ENCODE results near the gene TEC. TPM values are rescaled to one million over a fixed set of nuclear protein-coding genes. Genes with fewer than 3 reads are reported as not detected.

The TEC gene
- total RNA-seq, 1 experiment from 2014 or later: 0.67 TPM

DNA sequence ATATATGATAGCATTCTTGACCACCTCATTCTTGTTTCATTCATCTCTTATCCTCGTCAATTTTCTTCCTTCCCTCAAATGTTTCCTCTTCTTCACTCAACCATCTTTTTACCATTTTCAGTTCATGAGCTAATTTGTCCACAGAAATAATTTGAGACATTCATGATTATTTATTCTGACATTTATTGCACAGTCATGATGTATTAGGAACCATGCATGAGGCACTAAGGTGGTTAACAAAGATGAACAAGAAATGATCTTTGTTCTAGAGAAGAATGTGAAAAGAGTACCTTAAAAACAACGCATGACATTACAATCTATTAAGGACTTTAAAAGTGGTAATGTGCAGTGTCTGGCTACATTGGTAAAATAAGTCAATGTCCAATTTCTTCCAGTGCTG is 27.9 kb downstream of the TEC start:
- Histone ChIP-seq H3K36me3 (ENCODE audit: control insufficient read depth, insufficient read depth, low read length) (no peaks in the 10 kb centered on the region), H3K27ac (ENCODE audit: low read length) (no peak overlapping the region), H3K4me1 (ENCODE audit: control insufficient read depth, insufficient read depth, low read length) (no peaks in the 10 kb centered on the region), H3K27me3 (ENCODE audit: control insufficient read depth, insufficient read depth, low read length) (no peaks in the 10 kb centered on the region), H3K9me3 (ENCODE audit: control insufficient read depth, insufficient read depth, low read depth, low read length) (no peaks in the 10 kb centered on the region), H3K4me3 (ENCODE audit: low read depth in 2 of 2, low read length in 2 of 2) (no peak overlapping the region)
- intact Hi-C loops (cut with micrococcal nuclease; ENCODE audit: unreplicated experiment): no loop called here
- BruUV-seq (replicated peaks): no TSS peak
- ChIA-PET CTCF (no interaction called here), POLR2A (no interaction called here)
- in situ Hi-C loops (cut with HindIII; ENCODE audit: low pct_unique_long_range_greater_than_20kb, low sequenced_read_pairs): no loop called here
- ATAC-seq (no peak), DNase-seq (ENCODE audit: low read depth, low spot score) (no peak)
- TF ChIP-seq POLR2AphosphoS5 (IDR thresholded peaks at IDR 0.05; ENCODE audit: low read depth, low read length) (no peak), TCF7L2 (IDR thresholded peaks at IDR 0.05; ENCODE audit: low read depth, low read length) (no peak), SIN3A (IDR thresholded peaks at IDR 0.05; ENCODE audit: borderline replicate concordance, insufficient read depth, low read depth, low read length) (no peak)
- TF ChIP-seq, protein P1, sequence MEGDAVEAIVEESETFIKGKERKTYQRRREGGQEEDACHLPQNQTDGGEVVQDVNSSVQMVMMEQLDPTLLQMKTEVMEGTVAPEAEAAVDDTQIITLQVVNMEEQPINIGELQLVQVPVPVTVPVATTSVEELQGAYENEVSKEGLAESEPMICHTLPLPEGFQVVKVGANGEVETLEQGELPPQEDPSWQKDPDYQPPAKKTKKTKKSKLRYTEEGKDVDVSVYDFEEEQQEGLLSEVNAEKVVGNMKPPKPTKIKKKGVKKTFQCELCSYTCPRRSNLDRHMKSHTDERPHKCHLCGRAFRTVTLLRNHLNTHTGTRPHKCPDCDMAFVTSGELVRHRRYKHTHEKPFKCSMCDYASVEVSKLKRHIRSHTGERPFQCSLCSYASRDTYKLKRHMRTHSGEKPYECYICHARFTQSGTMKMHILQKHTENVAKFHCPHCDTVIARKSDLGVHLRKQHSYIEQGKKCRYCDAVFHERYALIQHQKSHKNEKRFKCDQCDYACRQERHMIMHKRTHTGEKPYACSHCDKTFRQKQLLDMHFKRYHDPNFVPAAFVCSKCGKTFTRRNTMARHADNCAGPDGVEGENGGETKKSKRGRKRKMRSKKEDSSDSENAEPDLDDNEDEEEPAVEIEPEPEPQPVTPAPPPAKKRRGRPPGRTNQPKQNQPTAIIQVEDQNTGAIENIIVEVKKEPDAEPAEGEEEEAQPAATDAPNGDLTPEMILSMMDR (IDR thresholded peaks at IDR 0.05): no peak
- TF ChIP-seq, protein P2, sequence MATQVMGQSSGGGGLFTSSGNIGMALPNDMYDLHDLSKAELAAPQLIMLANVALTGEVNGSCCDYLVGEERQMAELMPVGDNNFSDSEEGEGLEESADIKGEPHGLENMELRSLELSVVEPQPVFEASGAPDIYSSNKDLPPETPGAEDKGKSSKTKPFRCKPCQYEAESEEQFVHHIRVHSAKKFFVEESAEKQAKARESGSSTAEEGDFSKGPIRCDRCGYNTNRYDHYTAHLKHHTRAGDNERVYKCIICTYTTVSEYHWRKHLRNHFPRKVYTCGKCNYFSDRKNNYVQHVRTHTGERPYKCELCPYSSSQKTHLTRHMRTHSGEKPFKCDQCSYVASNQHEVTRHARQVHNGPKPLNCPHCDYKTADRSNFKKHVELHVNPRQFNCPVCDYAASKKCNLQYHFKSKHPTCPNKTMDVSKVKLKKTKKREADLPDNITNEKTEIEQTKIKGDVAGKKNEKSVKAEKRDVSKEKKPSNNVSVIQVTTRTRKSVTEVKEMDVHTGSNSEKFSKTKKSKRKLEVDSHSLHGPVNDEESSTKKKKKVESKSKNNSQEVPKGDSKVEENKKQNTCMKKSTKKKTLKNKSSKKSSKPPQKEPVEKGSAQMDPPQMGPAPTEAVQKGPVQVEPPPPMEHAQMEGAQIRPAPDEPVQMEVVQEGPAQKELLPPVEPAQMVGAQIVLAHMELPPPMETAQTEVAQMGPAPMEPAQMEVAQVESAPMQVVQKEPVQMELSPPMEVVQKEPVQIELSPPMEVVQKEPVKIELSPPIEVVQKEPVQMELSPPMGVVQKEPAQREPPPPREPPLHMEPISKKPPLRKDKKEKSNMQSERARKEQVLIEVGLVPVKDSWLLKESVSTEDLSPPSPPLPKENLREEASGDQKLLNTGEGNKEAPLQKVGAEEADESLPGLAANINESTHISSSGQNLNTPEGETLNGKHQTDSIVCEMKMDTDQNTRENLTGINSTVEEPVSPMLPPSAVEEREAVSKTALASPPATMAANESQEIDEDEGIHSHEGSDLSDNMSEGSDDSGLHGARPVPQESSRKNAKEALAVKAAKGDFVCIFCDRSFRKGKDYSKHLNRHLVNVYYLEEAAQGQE (IDR thresholded peaks at IDR 0.05; ENCODE audit: insufficient read depth in 1 of 2, low read depth in 2 of 2, low read length in 1 of 2): no peak

DNA sequence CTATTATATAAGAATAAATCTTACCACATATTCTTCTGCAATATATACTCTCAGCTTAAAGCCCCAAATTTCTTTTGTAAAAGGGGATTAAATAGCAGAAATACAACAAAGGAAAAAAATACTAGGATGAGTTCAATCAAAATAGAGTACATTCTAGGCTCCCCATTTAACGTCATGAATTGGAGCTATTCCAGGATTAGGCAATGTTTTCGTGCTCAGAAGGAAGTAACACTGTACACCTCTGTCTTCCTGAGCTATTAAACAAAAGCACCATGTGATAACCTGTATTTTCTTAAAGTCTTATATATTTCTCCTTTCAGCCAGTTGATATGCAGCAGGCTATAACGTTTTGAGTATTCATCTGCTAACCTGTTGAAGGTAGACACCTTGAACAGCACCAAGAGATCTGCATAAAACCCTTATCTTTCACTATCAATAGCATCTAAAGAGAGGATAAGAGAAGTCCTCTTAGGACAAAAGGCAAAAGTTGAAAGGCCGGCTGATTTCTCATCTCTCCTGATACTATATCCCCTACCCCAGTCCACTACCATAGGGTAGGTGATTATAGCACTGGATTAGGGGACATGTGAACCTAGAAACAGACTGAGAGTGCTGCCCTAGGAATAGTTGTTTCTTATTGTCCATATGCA is 31.5 kb downstream of the TEC start:
- no TSS peak for BruUV-seq (replicated peaks)
- CTCF ChIA-PET: no interaction called here
- Histone ChIP-seq H3K4me3 (ENCODE audit: low read depth in 2 of 2, low read length in 2 of 2) (no peak overlapping the region), H3K9me3 (ENCODE audit: control insufficient read depth, insufficient read depth, low read depth, low read length) (no peaks in the 10 kb centered on the region), H3K27ac (ENCODE audit: low read length) (no peak overlapping the region), H3K36me3 (ENCODE audit: control insufficient read depth, insufficient read depth, low read length) (no peaks in the 10 kb centered on the region), H3K4me1 (ENCODE audit: control insufficient read depth, insufficient read depth, low read length) (no peaks in the 10 kb centered on the region), H3K27me3 (ENCODE audit: control insufficient read depth, insufficient read depth, low read length) (no peaks in the 10 kb centered on the region)
- POLR2A ChIA-PET: no interaction called here
- intact Hi-C loops (cut with micrococcal nuclease; ENCODE audit: unreplicated experiment): no loop called here
- no peak for DNase-seq (ENCODE audit: low read depth, low spot score)
- in situ Hi-C loops (cut with HindIII; ENCODE audit: low pct_unique_long_range_greater_than_20kb, low sequenced_read_pairs): no loop called here
- TF ChIP-seq, protein P2 (IDR thresholded peaks at IDR 0.05; ENCODE audit: insufficient read depth in 1 of 2, low read depth in 2 of 2, low read length in 1 of 2): no peak
- TF ChIP-seq SIN3A (IDR thresholded peaks at IDR 0.05; ENCODE audit: borderline replicate concordance, insufficient read depth, low read depth, low read length) (no peak), TCF7L2 (IDR thresholded peaks at IDR 0.05; ENCODE audit: low read depth, low read length) (no peak), POLR2AphosphoS5 (IDR thresholded peaks at IDR 0.05; ENCODE audit: low read depth, low read length) (no peak)
- ATAC-seq: no peak

Measured in Panc1 (cell line).